SK-N-MC (cell line): ENCODE measurements around the gene NKD1.

Experiments
- EZH2 ChIP-seq: fragments of 200-600 bp; sonication (generic); IDR thresholded peaks from one replicate; pipeline ENCODE4 v1.6.1; 2017; ENCODE audit warnings: antibody characterized with exemption
- FOXP2 ChIP-seq: optimal IDR thresholded peaks from 2 replicates; pipeline ENCODE3; 2011; ENCODE audit warnings: mild to moderate bottlenecking, moderate library complexity; ENCODE audit not compliant: insufficient read depth; ENCODE audit errors: extremely low read length, control extremely low read depth
- POLR2AphosphoS5 ChIP-seq: IDR thresholded peaks from 2 replicates; pipeline ENCODE4 v1.6.1; 2012; ENCODE audit warnings: mild to moderate bottlenecking, low read depth, low read length, borderline replicate concordance

DNA sequence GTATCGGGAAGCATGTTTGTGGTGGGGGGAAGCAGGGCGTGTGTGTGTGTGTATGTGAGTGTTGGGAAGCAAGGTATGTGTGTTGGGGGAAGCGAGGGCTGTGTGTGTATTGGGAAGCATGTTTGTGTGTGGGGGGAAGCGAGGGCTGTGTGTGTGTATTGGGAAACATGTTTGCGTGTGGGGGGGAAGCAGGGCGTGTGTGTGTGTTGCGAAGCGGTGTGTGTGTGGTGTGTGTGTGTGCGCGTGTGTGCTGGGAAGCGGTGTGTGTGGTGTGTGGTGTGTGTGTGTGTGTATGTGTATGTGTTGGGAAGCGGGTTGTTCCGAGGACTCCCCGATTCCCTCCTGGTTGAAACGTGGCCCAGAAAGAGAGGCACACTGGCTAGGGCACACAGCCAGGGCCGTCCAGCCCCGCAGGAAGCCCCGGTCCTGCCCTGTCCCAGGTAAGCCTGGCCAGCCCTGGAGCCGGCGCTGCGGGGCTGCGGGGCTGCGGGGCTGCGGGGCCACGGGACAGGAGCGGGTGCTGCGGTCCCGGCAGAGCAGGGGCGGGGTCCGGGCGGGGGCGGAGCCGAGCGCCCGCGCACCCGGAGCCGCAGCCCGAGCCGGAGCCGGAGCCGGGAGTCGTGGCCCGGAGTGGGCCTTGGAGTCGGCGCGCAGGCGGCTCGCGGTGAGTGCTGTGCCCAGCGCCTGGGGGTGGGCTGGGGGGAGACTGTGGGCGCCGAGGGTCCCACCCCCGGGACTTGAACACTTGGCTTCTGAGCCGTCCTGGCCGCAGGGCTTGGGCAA lies 145.0 kb downstream of the NKD1 start, which contains the start of gene NOD2:
- TF ChIP-seq EZH2 (no peak), POLR2AphosphoS5 (no peak), FOXP2 (no peak)
